ENCODE measurements around the gene SLAIN1. TPM values are rescaled to one million over a fixed set of nuclear protein-coding genes. Genes with fewer than 3 reads are reported as not detected.

The SLAIN1 gene
- total RNA-seq, 1 experiment from 2014 or later: 2.4 TPM

- Histone ChIP-seq H3K4me2 (no peak overlapping the region), H3K27me3 (ENCODE audit: insufficient read depth, low read depth) (no peaks in the 10 kb centered on the region), H3K9me3 (ENCODE audit: insufficient read depth, low read depth) (no peaks in the 10 kb centered on the region), H2AFZ (no peak overlapping the region), H3K79me2 (ENCODE audit: low read depth) (no peaks in the 10 kb centered on the region), H3K27ac (no peak overlapping the region), H4K20me1 (ENCODE audit: insufficient read depth) (no peaks in the 10 kb centered on the region), H3K36me3 (ENCODE audit: low read depth) (no peaks in the 10 kb centered on the region), H3F3A (ENCODE audit: insufficient read depth, low read depth) (no peaks in the 10 kb centered on the region), H3K4me1 (replicated peaks; ENCODE audit: insufficient read depth) (no peaks in the 10 kb centered on the region), H3K9me2 (ENCODE audit: insufficient read depth) (0 out of 2 replicates have a peak, but pooled peaks cover 2% of the 10 kb centered on the region), H3K4me3 (no peak overlapping the region)
- CTCF ChIA-PET: no interaction called here
- no TSS peak for BruUV-seq (replicated peaks)
- TF ChIP-seq, protein P1, sequence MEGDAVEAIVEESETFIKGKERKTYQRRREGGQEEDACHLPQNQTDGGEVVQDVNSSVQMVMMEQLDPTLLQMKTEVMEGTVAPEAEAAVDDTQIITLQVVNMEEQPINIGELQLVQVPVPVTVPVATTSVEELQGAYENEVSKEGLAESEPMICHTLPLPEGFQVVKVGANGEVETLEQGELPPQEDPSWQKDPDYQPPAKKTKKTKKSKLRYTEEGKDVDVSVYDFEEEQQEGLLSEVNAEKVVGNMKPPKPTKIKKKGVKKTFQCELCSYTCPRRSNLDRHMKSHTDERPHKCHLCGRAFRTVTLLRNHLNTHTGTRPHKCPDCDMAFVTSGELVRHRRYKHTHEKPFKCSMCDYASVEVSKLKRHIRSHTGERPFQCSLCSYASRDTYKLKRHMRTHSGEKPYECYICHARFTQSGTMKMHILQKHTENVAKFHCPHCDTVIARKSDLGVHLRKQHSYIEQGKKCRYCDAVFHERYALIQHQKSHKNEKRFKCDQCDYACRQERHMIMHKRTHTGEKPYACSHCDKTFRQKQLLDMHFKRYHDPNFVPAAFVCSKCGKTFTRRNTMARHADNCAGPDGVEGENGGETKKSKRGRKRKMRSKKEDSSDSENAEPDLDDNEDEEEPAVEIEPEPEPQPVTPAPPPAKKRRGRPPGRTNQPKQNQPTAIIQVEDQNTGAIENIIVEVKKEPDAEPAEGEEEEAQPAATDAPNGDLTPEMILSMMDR (conservative IDR thresholded peaks at IDR 0.05): no peak
- TF ChIP-seq EZH2 (IDR thresholded peaks at IDR 0.05; ENCODE audit: low read depth): no peak
- intact Hi-C loops (cut with micrococcal nuclease; ENCODE audit: unreplicated experiment): no loop called here
- POLR2A ChIA-PET (ENCODE audit: unreplicated experiment): no interaction called here
- DNase-seq: no peak
Measured at GRCh38 chr13:77745784-77746183, 48.3 kb downstream of the SLAIN1 start.

GRCh38 chr13:77749344-77749880 is 51.9 kb downstream of the SLAIN1 start:
- CTCF ChIA-PET: interaction anchor here (0.6 kb wide), 1 partner anchor 774 kb away, joined by 3 read pairs; no protein-coding TSS in a partner anchor
- H3K27me3 ChIP-seq (ENCODE audit: insufficient read depth, low read depth): no peaks in the 10 kb centered on the region
- no peak overlapping the region for H3K4me3 ChIP-seq
- intact Hi-C loops (cut with micrococcal nuclease; ENCODE audit: unreplicated experiment): no loop called here
- no peak overlapping the region for H3K27ac ChIP-seq
- no TSS peak for BruUV-seq (replicated peaks)
- H3F3A ChIP-seq (ENCODE audit: insufficient read depth, low read depth): no peaks in the 10 kb centered on the region
- H3K9me3 ChIP-seq (ENCODE audit: insufficient read depth, low read depth): no peaks in the 10 kb centered on the region
- no peak for TF ChIP-seq EZH2 (IDR thresholded peaks at IDR 0.05; ENCODE audit: low read depth)
- TF ChIP-seq, protein P1 (conservative IDR thresholded peaks at IDR 0.05): no peak
- H3K79me2 ChIP-seq (ENCODE audit: low read depth): no peaks in the 10 kb centered on the region
- H4K20me1 ChIP-seq (ENCODE audit: insufficient read depth): no peaks in the 10 kb centered on the region; the same call in 1 of the 2 replicates
- POLR2A ChIA-PET (ENCODE audit: unreplicated experiment): no interaction called here
- no peaks in the 10 kb centered on the region for H3K4me1 ChIP-seq (replicated peaks; ENCODE audit: insufficient read depth)
- H3K36me3 ChIP-seq (ENCODE audit: low read depth): no peaks in the 10 kb centered on the region
- H3K4me2 ChIP-seq: no peak overlapping the region
- no peak for DNase-seq
- no peak overlapping the region for H2AFZ ChIP-seq
- H3K9me2 ChIP-seq (ENCODE audit: insufficient read depth): no peaks in the 10 kb centered on the region

DNA sequence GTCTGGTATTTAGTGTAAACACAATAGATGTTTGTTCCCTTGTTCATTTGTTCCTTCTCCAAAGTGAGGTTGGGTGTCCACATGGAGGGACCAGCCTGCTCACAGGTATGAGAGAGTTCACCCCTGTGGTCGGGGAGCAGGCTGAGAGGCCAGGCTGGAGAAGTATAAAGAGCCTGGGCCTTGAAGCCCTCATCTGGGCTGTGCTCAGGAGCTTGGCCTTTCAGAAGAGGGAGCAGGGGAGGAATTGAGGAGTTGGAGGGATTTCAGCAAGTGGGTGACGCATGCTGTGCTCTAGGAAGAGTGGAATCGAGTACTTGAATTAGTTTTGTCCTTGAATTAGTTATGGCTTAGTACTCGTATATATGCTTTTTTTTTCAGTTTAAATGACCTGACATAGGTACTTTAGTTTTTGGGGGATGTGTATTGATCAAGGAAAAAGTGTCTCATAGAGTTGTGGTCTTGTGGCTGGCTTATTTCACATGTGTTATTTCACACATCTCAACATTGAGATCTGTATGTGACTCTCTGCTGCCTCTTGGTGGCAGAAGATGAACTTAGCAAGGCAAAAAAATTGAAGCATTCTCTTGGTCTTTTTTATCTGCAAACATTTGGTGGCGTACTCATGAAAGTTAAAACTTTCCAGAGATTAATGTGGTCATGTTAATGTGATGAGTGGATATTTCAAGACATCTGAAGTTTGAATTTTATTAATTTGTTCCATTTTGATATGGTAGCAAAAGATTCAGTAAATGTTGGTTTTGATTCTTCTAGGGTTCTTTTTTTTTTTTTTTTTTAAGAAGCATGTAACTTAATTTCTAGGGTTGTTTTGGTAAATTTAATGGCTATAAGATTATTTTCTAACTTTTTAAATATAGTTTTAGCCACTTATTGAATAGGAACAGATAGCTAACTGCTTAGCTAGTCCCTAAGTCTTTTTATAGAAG is 54.3 kb downstream of the SLAIN1 start:
- H2AFZ ChIP-seq: no peak overlapping the region
- no peak overlapping the region for H3K27ac ChIP-seq
- no peaks in the 10 kb centered on the region for H3K36me3 ChIP-seq (ENCODE audit: low read depth)
- CTCF ChIA-PET: interaction anchor here (0.6 kb wide), 1 partner anchor 158 kb away, joined by 4 read pairs; no protein-coding TSS in a partner anchor
- DNase-seq: peak; percentile 23 to 43
- H3K4me1 ChIP-seq (replicated peaks; ENCODE audit: insufficient read depth): no peaks in the 10 kb centered on the region
- no peaks in the 10 kb centered on the region; the same call in 1 of the 2 replicates for H4K20me1 ChIP-seq (ENCODE audit: insufficient read depth)
- BruUV-seq (replicated peaks): no TSS peak
- H3K9me3 ChIP-seq (ENCODE audit: insufficient read depth, low read depth): no peaks in the 10 kb centered on the region
- no peaks in the 10 kb centered on the region for H3K27me3 ChIP-seq (ENCODE audit: insufficient read depth, low read depth)
- no peaks in the 10 kb centered on the region for H3K79me2 ChIP-seq (ENCODE audit: low read depth)
- H3K9me2 ChIP-seq (ENCODE audit: insufficient read depth): no peaks in the 10 kb centered on the region
- POLR2A ChIA-PET (ENCODE audit: unreplicated experiment): no interaction called here
- no peak overlapping the region for H3K4me2 ChIP-seq
- no peaks in the 10 kb centered on the region for H3F3A ChIP-seq (ENCODE audit: insufficient read depth, low read depth)
- intact Hi-C loops (cut with micrococcal nuclease; ENCODE audit: unreplicated experiment): loop anchor here (2.0 to 5.0 kb wide), 3 partner anchors 159 to 259 kb away; no protein-coding TSS in a partner anchor
- TF ChIP-seq, protein P1 (conservative IDR thresholded peaks at IDR 0.05): peak; percentile 85
- TF ChIP-seq EZH2 (IDR thresholded peaks at IDR 0.05; ENCODE audit: low read depth): no peak
- H3K4me3 ChIP-seq: no peak overlapping the region

Data from PC-9 (cell line).